Liver (tissue), 3 donors: ENCODE data around the gene TEAD2.

Experiments
- NR2F2 ChIP-seq: IDR thresholded peaks from 2 replicates; pipeline ENCODE4 v1.6.1; 2016; ENCODE audit warnings: antibody characterized with exemption
- RAD21 ChIP-seq, 2 donors: IDR thresholded peaks; 2 replicates each; pipeline ENCODE4 v1.6.1; 2016; ENCODE audit warnings: antibody characterized with exemption in 2 of 2, mild to moderate bottlenecking in 2 of 2
- TAF1 ChIP-seq: conservative IDR thresholded peaks from 2 replicates; pipeline ENCODE4 v1.6.1; 2016; ENCODE audit warnings: antibody characterized with exemption, mild to moderate bottlenecking
- YY1 ChIP-seq: IDR thresholded peaks from 2 replicates; pipeline ENCODE4 v1.6.1; 2016; ENCODE audit warnings: antibody characterized with exemption, mild to moderate bottlenecking
- TF ChIP-seq, protein P1 (sequence below): fragments of 150-350 bp; IDR thresholded peaks from 2 replicates; pipeline ENCODE4 v1.5.1; 2017; ENCODE audit warnings: improper control_type of control experiment, low read depth, low read length; ENCODE audit not compliant: missing input control
- TF ChIP-seq, protein P2 (sequence below): IDR thresholded peaks from 2 replicates; pipeline ENCODE4 v1.6.1; 2016; ENCODE audit warnings: antibody characterized with exemption, mild to moderate bottlenecking
- TF ChIP-seq, protein P3 (sequence below): IDR thresholded peaks from 2 replicates; pipeline ENCODE4 v1.6.1; 2016; ENCODE audit warnings: antibody characterized with exemption
- TF ChIP-seq, protein P4 (sequence below): IDR thresholded peaks from 2 replicates; pipeline ENCODE4 v1.6.1; 2016; ENCODE audit warnings: antibody characterized with exemption
- donor health status: healthy.
- donor health status: healthy.

DNA sequence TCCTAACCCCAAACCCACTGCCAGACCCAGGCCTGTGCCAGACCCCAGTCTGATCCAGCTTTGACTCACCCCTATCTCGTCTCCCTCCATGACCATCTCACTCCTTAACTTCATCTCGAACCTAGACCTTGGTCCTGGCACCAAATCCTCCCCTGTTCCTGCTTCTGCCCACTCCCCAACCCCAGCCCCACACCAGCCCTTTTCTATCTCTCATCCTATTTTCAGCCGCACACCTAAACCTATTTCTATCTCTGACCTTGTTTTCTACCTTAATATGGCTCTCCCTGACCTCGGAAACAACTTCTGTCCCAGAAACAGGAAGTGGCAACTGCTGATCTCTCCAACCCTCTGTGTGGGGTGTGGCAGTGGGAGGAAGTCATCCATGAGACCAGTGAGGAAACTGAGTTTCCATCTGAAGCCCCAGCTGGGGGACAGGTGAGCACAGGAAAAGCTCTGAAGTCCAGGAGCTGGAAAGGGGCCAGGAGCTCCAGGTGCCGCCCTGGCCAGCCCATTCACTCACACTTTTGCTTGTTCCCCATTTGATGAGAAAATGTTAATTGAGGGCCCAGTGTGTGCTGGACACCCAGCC, 47.3 kb upstream of the TEAD2 start:
- TF ChIP-seq, protein P1, sequence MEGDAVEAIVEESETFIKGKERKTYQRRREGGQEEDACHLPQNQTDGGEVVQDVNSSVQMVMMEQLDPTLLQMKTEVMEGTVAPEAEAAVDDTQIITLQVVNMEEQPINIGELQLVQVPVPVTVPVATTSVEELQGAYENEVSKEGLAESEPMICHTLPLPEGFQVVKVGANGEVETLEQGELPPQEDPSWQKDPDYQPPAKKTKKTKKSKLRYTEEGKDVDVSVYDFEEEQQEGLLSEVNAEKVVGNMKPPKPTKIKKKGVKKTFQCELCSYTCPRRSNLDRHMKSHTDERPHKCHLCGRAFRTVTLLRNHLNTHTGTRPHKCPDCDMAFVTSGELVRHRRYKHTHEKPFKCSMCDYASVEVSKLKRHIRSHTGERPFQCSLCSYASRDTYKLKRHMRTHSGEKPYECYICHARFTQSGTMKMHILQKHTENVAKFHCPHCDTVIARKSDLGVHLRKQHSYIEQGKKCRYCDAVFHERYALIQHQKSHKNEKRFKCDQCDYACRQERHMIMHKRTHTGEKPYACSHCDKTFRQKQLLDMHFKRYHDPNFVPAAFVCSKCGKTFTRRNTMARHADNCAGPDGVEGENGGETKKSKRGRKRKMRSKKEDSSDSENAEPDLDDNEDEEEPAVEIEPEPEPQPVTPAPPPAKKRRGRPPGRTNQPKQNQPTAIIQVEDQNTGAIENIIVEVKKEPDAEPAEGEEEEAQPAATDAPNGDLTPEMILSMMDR: no peak
- TF ChIP-seq NR2F2: no peak
- TF ChIP-seq, protein P2, sequence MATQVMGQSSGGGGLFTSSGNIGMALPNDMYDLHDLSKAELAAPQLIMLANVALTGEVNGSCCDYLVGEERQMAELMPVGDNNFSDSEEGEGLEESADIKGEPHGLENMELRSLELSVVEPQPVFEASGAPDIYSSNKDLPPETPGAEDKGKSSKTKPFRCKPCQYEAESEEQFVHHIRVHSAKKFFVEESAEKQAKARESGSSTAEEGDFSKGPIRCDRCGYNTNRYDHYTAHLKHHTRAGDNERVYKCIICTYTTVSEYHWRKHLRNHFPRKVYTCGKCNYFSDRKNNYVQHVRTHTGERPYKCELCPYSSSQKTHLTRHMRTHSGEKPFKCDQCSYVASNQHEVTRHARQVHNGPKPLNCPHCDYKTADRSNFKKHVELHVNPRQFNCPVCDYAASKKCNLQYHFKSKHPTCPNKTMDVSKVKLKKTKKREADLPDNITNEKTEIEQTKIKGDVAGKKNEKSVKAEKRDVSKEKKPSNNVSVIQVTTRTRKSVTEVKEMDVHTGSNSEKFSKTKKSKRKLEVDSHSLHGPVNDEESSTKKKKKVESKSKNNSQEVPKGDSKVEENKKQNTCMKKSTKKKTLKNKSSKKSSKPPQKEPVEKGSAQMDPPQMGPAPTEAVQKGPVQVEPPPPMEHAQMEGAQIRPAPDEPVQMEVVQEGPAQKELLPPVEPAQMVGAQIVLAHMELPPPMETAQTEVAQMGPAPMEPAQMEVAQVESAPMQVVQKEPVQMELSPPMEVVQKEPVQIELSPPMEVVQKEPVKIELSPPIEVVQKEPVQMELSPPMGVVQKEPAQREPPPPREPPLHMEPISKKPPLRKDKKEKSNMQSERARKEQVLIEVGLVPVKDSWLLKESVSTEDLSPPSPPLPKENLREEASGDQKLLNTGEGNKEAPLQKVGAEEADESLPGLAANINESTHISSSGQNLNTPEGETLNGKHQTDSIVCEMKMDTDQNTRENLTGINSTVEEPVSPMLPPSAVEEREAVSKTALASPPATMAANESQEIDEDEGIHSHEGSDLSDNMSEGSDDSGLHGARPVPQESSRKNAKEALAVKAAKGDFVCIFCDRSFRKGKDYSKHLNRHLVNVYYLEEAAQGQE: no peak
- no peak for TF ChIP-seq TAF1
- TF ChIP-seq, protein P3, sequence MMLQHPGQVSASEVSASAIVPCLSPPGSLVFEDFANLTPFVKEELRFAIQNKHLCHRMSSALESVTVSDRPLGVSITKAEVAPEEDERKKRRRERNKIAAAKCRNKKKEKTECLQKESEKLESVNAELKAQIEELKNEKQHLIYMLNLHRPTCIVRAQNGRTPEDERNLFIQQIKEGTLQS: no peak
- no peak for TF ChIP-seq YY1
- no peak for TF ChIP-seq RAD21 (IDR thresholded peaks at IDR 0.05)
- TF ChIP-seq, protein P4, sequence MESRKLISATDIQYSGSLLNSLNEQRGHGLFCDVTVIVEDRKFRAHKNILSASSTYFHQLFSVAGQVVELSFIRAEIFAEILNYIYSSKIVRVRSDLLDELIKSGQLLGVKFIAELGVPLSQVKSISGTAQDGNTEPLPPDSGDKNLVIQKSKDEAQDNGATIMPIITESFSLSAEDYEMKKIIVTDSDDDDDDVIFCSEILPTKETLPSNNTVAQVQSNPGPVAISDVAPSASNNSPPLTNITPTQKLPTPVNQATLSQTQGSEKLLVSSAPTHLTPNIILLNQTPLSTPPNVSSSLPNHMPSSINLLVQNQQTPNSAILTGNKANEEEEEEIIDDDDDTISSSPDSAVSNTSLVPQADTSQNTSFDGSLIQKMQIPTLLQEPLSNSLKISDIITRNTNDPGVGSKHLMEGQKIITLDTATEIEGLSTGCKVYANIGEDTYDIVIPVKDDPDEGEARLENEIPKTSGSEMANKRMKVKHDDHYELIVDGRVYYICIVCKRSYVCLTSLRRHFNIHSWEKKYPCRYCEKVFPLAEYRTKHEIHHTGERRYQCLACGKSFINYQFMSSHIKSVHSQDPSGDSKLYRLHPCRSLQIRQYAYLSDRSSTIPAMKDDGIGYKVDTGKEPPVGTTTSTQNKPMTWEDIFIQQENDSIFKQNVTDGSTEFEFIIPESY: no peak
